IPS-18a (cell line): Measurements from ENCODE around the gene PPP2R3B.

Source experiments
- H3K27ac ChIP-seq: one replicate; pipeline ENCODE4 v1.5.1; 2013; ENCODE audit warnings: low read length
- H3K27me3 ChIP-seq: one replicate; pipeline ENCODE4 v1.6.1; 2013; ENCODE audit warnings: mild to moderate bottlenecking, low read length; ENCODE audit not compliant: control insufficient read depth, insufficient read depth
- H3K36me3 ChIP-seq: one replicate; pipeline ENCODE4 v1.6.1; 2013; ENCODE audit warnings: low read depth, low read length; ENCODE audit not compliant: control insufficient read depth
- H3K4me1 ChIP-seq: one replicate; pipeline ENCODE4 v1.6.1; 2013; ENCODE audit warnings: low read depth, low read length; ENCODE audit not compliant: control insufficient read depth
- H3K4me3 ChIP-seq: one replicate; pipeline ENCODE4 v1.5.1; 2013; ENCODE audit warnings: low read length
- H3K9ac ChIP-seq: one replicate; pipeline ENCODE4 v1.6.1; 2013; ENCODE audit warnings: mild to moderate bottlenecking, low read length, moderate library complexity
- H3K9me3 ChIP-seq: one replicate; pipeline ENCODE4 v1.6.1; 2013; ENCODE audit warnings: low read depth, low read length; ENCODE audit not compliant: control insufficient read depth

The PPP2R3B gene

GRCh38 chrX:348461-349117, 38.1 kb downstream of the PPP2R3B start:
- Histone ChIP-seq H3K36me3 (peaks cover 7% of the 10 kb centered on the region), H3K4me3 (no peak overlapping the region), H3K9me3 (no peaks in the 10 kb centered on the region), H3K9ac (no peak overlapping the region), H3K27me3 (no peaks in the 10 kb centered on the region), H3K4me1 (no peaks in the 10 kb centered on the region), H3K27ac (no peak overlapping the region)

GRCh38 chrX:347351-348117, 39.2 kb downstream of the PPP2R3B start:
- no peak overlapping the region for H3K4me3 ChIP-seq
- H3K9ac ChIP-seq: no peak overlapping the region
- H3K27ac ChIP-seq: no peak overlapping the region
- H3K36me3 ChIP-seq: peaks cover 5% of the 10 kb centered on the region
- H3K27me3 ChIP-seq: no peaks in the 10 kb centered on the region
- no peaks in the 10 kb centered on the region for H3K4me1 ChIP-seq
- no peaks in the 10 kb centered on the region for H3K9me3 ChIP-seq

GRCh38 chrX:346034-346813, 40.5 kb downstream of the PPP2R3B start:
- Histone ChIP-seq H3K27ac (no peak overlapping the region), H3K9ac (no peak overlapping the region), H3K4me3 (no peak overlapping the region), H3K4me1 (no peaks in the 10 kb centered on the region), H3K27me3 (no peaks in the 10 kb centered on the region), H3K9me3 (no peaks in the 10 kb centered on the region), H3K36me3 (peaks cover 3% of the 10 kb centered on the region)

- no peak overlapping the region for H3K27ac ChIP-seq
- no peaks in the 10 kb centered on the region for H3K4me1 ChIP-seq
- H3K36me3 ChIP-seq: peaks cover 3% of the 10 kb centered on the region
- H3K9me3 ChIP-seq: no peaks in the 10 kb centered on the region
- H3K9ac ChIP-seq: no peak overlapping the region
- H3K27me3 ChIP-seq: no peaks in the 10 kb centered on the region
- H3K4me3 ChIP-seq: no peak overlapping the region
These were observed 41.4 kb downstream of the PPP2R3B start for GRCh38 chrX:345020-345925.

- no peaks in the 10 kb centered on the region for H3K27me3 ChIP-seq
- no peaks in the 10 kb centered on the region for H3K9me3 ChIP-seq
- no peaks in the 10 kb centered on the region for H3K4me1 ChIP-seq
- no peak overlapping the region for H3K9ac ChIP-seq
- peaks cover 3% of the 10 kb centered on the region for H3K36me3 ChIP-seq
- no peak overlapping the region for H3K4me3 ChIP-seq
- no peak overlapping the region for H3K27ac ChIP-seq
These were observed 42.3 kb downstream of the PPP2R3B start for GRCh38 chrX:344371-344901.

- Histone ChIP-seq H3K9me3 (no peaks in the 10 kb centered on the region), H3K36me3 (peaks cover 8% of the 10 kb centered on the region), H3K4me3 (no peak overlapping the region)
These were observed 45.1 kb downstream of the PPP2R3B start for GRCh38 chrX:341541-342101.

GRCh38 chrX:340641-341423, 45.9 kb downstream of the PPP2R3B start:
- Histone ChIP-seq H3K27me3 (no peaks in the 10 kb centered on the region), H3K4me1 (no peaks in the 10 kb centered on the region), H3K27ac (no peak overlapping the region), H3K9me3 (no peaks in the 10 kb centered on the region), H3K36me3 (peaks cover 8% of the 10 kb centered on the region), H3K9ac (no peak overlapping the region), H3K4me3 (no peak overlapping the region)

More at GRCh38 chrX:341541-342101, 45.1 kb downstream of the PPP2R3B start:
- H3K27ac ChIP-seq: no peak overlapping the region
- no peaks in the 10 kb centered on the region for H3K4me1 ChIP-seq
- H3K9ac ChIP-seq: no peak overlapping the region
- no peaks in the 10 kb centered on the region for H3K27me3 ChIP-seq

GRCh38 chrX:340121-340520, 46.6 kb downstream of the PPP2R3B start:
- peaks cover 8% of the 10 kb centered on the region for H3K36me3 ChIP-seq
- no peaks in the 10 kb centered on the region for H3K27me3 ChIP-seq
- no peak overlapping the region for H3K4me3 ChIP-seq
- no peak overlapping the region for H3K9ac ChIP-seq
- H3K9me3 ChIP-seq: no peaks in the 10 kb centered on the region
- no peaks in the 10 kb centered on the region for H3K4me1 ChIP-seq
- no peak overlapping the region for H3K27ac ChIP-seq

GRCh38 chrX:338836-339400, 47.8 kb downstream of the PPP2R3B start:
- Histone ChIP-seq H3K9ac (no peak overlapping the region), H3K36me3 (peaks cover 5% of the 10 kb centered on the region), H3K9me3 (no peaks in the 10 kb centered on the region), H3K4me3 (no peak overlapping the region), H3K27me3 (no peaks in the 10 kb centered on the region), H3K27ac (no peak overlapping the region), H3K4me1 (no peaks in the 10 kb centered on the region)

GRCh38 chrX:338281-338835, 48.3 kb downstream of the PPP2R3B start:
- Histone ChIP-seq H3K36me3 (peaks cover 5% of the 10 kb centered on the region), H3K9me3 (no peaks in the 10 kb centered on the region), H3K9ac (no peak overlapping the region), H3K27ac (no peak overlapping the region), H3K4me1 (no peaks in the 10 kb centered on the region), H3K4me3 (no peak overlapping the region), H3K27me3 (no peaks in the 10 kb centered on the region)
